HEK293T (cell line): ENCODE results near the gene TMEM204.

Experiments used
- BHLHE40 ChIP-seq: fragments of 450-650 bp; IDR thresholded peaks from 2 replicates; pipeline ENCODE4 v1.6.1; 2016; ENCODE audit warnings: mild to moderate bottlenecking, moderate library complexity, borderline replicate concordance
- SUZ12 ChIP-seq: fragments of 450-650 bp; IDR thresholded peaks from 2 replicates; pipeline ENCODE4 v1.6.1; 2016; ENCODE audit warnings: mild to moderate bottlenecking

DNA sequence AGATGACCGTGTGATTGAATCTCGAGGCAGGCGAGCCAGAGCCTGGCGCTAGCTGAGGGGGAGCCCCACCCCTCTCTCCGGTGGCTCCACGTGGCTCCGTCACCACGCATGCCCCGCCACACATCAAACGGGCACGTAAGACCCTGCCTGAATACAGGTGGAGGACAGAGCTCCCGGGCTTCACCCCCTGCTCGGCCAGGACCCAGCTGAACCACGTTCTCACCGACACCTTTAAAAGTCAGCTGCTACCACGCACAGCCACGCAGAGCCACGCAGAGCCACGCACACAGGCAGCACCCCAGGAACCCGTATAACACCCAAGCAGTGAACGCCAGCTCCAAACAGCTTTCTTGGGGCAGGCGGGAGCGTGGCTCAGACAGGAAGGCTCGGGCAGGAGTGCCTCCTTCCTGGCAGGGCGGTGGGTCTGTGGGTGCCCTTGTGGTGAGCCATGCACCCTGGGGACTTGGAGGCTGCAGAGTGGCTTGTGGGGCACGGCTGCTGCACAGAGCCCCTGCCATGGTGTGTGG, 4.4 kb downstream of the TMEM204 start:
- TF ChIP-seq SUZ12 = no peak
- no peak for TF ChIP-seq BHLHE40
